ENCODE measurements around the gene LGALS1.

The LGALS1 gene

DNA sequence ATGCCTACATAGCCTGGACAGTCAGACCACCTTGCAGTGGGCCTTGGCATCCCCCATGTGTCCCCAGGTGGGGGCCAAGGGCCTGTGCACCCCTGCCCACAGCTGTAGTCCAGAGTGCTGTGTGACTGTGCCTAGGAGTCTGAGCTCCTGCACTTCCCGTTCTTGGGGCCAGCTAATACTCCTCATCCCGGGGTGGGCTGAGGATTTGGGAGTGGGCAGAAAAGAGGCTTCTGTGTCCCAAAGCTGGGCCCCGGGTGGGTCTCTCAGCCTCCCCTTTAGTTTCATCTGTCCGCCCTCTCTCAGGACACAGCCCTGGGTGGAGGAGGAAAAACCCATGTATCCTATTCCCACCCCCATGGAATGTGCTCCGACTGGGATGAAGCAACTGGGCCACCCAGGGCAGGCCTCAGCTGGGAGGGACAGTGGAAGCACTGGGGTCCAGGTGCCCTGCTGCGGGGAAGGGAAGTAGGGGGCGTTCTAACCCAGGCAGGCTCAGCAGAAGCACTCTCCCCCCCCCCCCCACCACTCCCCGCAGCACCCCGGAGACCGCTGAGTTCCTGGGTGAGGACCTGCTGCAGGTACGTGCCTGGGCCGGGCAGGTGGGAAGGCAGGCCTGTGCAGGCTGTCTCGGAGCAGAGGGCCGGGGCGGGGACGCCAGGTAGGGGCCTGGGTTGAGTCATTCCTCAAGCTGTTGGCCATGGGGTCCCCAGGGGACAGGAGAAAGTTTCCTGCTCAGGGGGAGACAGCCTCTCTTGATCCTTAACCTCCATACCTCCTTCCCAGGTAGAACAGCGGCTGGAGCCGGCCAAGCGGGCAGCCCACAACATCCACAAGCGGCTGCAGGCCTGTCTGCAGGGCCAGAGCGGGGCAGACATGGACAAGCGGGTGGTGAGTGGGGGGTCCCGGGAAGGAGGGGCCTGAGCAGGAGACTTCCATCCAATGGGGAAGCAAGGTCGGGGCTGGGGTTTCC lies 34.6 kb upstream of the LGALS1 start:
- no peaks in the 10 kb centered on the region for H3K27me3 ChIP-seq (replicated peaks; ENCODE audit: control insufficient read depth, insufficient read depth, low read length)
- TF ChIP-seq, protein P1, sequence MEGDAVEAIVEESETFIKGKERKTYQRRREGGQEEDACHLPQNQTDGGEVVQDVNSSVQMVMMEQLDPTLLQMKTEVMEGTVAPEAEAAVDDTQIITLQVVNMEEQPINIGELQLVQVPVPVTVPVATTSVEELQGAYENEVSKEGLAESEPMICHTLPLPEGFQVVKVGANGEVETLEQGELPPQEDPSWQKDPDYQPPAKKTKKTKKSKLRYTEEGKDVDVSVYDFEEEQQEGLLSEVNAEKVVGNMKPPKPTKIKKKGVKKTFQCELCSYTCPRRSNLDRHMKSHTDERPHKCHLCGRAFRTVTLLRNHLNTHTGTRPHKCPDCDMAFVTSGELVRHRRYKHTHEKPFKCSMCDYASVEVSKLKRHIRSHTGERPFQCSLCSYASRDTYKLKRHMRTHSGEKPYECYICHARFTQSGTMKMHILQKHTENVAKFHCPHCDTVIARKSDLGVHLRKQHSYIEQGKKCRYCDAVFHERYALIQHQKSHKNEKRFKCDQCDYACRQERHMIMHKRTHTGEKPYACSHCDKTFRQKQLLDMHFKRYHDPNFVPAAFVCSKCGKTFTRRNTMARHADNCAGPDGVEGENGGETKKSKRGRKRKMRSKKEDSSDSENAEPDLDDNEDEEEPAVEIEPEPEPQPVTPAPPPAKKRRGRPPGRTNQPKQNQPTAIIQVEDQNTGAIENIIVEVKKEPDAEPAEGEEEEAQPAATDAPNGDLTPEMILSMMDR (IDR thresholded peaks at IDR 0.05; ENCODE audit: insufficient read depth, low read length, poor library complexity, severe bottlenecking), result peak; percentile 28
- peak overlapping the region; percentile 83 for H3K4me3 ChIP-seq (replicated peaks; ENCODE audit: low read depth, low read length)
- H3K36me3 ChIP-seq (ENCODE audit: control insufficient read depth, insufficient read depth, low read length), result peaks cover 24% of the 10 kb centered on the region
- no peak for DNase-seq (ENCODE audit: extremely low read depth, insufficient read length)

DNA sequence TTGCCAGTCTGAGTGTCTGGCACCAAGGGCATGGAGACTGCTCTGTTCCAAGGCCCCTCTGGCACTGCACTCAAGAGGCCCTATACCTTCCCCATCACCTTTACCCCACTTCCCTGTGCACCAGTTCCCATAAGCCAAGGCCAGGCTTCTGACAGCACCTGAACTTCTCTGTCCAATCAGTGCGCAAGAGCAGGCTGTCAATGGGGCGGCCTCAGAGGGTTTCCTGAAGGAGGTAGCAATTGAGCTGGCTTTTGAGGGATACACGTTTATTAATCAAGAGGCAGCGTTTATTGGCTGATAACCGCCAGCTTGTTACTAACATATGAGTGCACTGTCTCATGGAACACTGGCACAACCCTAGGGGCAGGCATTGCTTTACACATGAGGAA lies 33.9 kb upstream of the LGALS1 start:
- no peaks in the 10 kb centered on the region for H3K27me3 ChIP-seq (replicated peaks; ENCODE audit: control insufficient read depth, insufficient read depth, low read length)
- TF ChIP-seq, protein P1 (IDR thresholded peaks at IDR 0.05; ENCODE audit: insufficient read depth, low read length, poor library complexity, severe bottlenecking), result no peak
- peaks cover 27% of the 10 kb centered on the region for H3K36me3 ChIP-seq (ENCODE audit: control insufficient read depth, insufficient read depth, low read length)
- DNase-seq (ENCODE audit: extremely low read depth, insufficient read length), result no peak
- peak overlapping the region; percentile 83 for H3K4me3 ChIP-seq (replicated peaks; ENCODE audit: low read depth, low read length)

DNA sequence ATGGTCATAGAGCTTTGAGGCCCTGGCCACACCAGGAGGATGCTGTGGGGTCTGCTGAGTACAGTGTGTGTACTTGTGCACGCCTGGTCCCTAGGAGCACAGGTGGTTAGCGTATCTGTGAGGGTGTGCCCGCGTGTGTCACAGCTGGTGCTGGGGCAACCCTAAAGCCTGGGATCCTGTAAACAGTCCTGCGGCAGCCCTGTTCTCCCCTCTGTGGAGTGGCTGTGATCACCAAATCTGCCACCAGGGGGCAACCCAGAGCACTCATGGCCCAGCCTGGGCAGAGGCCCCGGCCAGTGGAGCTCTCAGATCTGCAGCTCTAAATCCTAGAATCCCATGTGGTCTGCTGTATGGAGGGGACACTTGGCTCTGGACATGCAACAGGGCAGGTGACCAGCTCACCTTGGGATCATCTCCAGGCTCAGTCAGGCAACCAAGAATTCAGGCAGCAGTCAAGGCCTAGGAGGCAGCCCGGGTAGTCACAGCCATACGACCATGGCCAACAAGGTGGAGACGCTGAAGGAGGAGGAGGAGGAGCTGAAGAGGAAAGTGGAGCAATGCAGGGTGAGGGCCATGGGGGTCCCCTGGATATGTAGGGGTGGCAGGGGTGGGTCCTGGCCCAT lies 32.1 kb upstream of the LGALS1 start:
- Histone ChIP-seq H3K36me3 (ENCODE audit: control insufficient read depth, insufficient read depth, low read length) (peaks cover 38% of the 10 kb centered on the region), H3K27me3 (replicated peaks; ENCODE audit: control insufficient read depth, insufficient read depth, low read length) (no peaks in the 10 kb centered on the region), H3K4me3 (replicated peaks; ENCODE audit: low read depth, low read length) (no peak overlapping the region)
- TF ChIP-seq, protein P1 (IDR thresholded peaks at IDR 0.05; ENCODE audit: insufficient read depth, low read length, poor library complexity, severe bottlenecking), result peak; percentile 91
- DNase-seq (ENCODE audit: extremely low read depth, insufficient read length), result no peak

DNA sequence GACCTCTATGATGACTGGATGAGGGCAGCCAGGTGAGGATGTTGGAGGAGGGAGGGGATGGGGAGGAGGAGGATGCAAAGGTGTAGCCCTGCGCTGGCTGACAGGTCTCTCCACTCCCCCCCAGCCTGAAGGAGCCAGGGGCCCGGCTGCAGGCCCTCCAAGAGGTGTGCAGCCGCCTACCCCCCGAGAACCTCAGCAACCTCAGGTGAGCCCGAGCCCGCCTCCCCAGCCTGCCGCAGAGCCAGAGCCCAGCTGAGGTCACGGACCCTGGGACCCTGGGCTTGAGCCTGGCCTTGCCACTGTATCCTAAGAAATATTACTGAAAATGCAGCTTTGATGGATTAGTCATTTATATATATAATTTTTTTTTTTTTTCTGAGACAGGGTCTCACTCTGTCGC lies 28.1 kb upstream of the LGALS1 start:
- H3K27me3 ChIP-seq (replicated peaks; ENCODE audit: control insufficient read depth, insufficient read depth, low read length), result no peaks in the 10 kb centered on the region
- H3K36me3 ChIP-seq (ENCODE audit: control insufficient read depth, insufficient read depth, low read length), result peaks cover 57% of the 10 kb centered on the region
- no peak for DNase-seq (ENCODE audit: extremely low read depth, insufficient read length)
- H3K4me3 ChIP-seq (replicated peaks; ENCODE audit: low read depth, low read length), result no peak overlapping the region
- TF ChIP-seq, protein P1 (IDR thresholded peaks at IDR 0.05; ENCODE audit: insufficient read depth, low read length, poor library complexity, severe bottlenecking), result no peak

GRCh38 chr22:37647928-37648327 lies 27.5 kb upstream of the LGALS1 start:
- H3K36me3 ChIP-seq (ENCODE audit: control insufficient read depth, insufficient read depth, low read length), result peaks cover 55% of the 10 kb centered on the region
- no peaks in the 10 kb centered on the region for H3K27me3 ChIP-seq (replicated peaks; ENCODE audit: control insufficient read depth, insufficient read depth, low read length)
- no peak overlapping the region for H3K4me3 ChIP-seq (replicated peaks; ENCODE audit: low read depth, low read length)
- TF ChIP-seq, protein P1 (IDR thresholded peaks at IDR 0.05; ENCODE audit: insufficient read depth, low read length, poor library complexity, severe bottlenecking), result no peak
- DNase-seq (ENCODE audit: extremely low read depth, insufficient read length), result no peak
